Measurements from ENCODE around the gene COL18A1. TPM values are rescaled to one million over a fixed set of nuclear protein-coding genes. Genes with fewer than 3 reads are reported as not detected.
"Not testable (repeated sequence)": the region's sequence is repeated elsewhere in the genome, so short reads cannot be mapped to it uniquely, and the experiment has no call there.

The COL18A1 gene
- 15.4 TPM for total RNA-seq

DNA sequence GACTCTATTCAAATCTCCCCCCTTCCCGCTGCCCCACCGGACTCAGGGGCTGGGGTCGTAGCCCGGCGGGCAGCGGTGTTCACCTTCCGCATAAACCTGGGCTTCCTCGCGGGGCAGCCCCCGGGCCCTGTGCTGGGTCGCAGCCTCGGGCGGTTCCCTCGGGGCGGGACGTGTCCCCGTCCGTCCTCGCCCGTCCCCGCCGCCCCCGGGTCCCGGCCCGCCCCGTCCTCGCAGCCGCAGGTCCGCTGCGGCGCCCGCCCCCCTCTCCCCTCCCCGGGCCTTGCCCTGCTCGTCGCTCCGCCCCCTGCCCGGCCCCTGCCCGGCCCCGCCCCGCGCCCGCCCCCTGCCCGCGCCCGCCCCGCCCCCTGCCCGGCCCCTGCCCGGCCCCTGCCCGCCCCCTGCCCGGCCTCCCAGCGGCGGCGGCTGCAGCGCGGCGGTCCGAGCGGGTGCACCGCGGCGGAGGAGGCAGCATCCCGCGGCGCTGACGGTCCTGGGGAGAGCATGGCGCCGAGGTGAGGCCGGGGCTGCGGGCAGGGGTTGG, at the start of gene COL18A1:
TSS of gene COL18A1 (plus strand) at position 436 of the 541 bp plus-strand sequence. CDS start at position 502, 66 bp downstream.
- DNase-seq: no peak

DNA sequence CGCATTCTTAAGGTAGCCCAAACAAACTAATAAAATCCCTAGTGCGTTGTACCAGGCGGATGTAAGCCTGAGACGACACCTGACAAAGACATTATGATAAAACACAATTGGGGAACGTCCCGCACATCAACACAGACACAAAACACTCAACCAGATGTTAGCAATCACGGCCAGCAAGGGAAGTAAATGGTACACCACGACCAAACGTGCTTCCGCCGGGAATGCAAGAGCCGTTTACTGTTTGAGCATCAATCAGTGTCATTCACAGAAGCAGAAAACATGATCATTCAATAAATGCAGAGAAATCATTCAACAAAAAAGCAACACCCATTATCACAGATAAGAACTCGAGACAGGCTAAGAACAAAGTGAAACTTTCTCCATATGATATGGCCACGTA, 49.4 kb upstream of the COL18A1 start:
- no peak for DNase-seq

- DNase-seq: no peak
Measured at GRCh38 chr21:45356251-45356650, 48.7 kb upstream of the COL18A1 start.

DNA sequence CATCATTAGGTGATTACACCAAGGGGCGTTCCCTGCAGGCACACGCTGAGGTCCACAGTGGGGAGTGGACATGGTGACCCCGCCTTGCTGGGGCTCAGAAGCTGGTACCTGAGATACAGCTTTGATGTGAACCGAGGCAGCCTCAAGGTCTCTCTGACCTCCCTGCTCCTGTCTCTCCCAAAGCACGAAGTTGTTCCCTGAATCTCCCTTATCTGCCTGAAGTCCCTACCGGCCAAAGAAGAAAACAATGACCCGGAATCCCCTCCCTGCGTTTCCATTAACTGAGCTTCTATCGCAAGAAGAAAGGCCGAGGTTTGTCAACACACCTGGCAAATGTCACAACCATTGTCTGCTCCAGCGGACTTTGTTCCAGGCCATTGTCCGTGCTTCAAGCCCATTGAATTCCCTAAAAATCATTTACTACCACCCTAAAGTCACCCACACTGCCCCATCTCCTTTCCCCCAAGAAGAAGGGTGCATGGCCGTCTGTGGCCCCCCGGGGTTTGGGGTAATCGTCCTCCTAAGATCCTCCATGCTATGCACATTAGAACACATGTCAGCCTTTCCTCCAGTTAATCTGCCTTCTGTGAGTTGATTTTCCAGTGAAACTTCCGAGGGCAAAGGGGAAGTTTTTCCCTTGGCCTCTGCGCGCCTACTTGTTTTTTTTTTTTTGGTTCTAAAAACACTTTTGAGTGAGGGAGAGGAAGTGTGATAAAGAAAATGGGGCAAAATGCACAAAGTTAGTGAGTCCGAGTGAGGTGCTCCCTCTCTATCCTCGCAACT, 48.1 kb upstream of the COL18A1 start:
- no peak for DNase-seq

DNA sequence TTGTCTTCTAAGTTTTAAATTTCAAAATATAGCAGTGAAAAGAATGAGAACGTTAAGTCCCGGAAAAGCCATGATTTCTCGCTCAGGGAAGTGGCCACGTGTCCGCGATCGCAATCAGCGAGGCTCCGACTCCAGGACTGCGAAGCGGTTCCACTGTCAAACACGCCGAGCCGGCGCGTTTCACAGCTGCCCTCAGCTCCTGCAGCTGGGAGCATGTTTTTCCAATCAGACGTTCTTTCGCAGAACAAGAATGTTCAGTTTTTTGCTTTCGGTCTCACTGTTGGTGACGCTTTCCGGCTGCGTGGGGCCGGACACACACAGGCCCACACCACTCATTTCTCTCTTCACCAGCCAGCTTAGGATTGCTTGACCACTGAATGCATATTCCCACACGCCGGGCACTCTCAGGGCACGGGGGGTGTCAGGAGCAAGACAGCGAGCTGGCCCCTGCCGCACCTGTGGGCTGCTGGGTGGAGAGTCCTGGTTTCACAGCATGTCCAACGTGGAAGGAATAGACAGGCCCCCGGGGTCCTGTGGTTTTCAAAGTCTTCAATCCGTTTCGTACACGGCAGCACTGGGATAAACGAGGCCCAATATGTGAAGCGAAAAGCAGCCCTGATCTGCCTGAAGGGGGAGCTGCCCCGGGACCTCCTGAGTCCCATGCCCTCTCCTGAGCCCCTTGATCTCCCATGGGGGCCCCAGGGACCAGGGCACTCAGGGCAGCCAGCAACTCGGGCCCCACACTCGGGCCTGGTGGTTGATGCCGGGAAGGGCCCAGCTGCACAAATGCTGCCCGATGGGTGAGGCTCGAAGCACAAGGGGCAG, 47.3 kb upstream of the COL18A1 start:
- no peak for DNase-seq

DNA sequence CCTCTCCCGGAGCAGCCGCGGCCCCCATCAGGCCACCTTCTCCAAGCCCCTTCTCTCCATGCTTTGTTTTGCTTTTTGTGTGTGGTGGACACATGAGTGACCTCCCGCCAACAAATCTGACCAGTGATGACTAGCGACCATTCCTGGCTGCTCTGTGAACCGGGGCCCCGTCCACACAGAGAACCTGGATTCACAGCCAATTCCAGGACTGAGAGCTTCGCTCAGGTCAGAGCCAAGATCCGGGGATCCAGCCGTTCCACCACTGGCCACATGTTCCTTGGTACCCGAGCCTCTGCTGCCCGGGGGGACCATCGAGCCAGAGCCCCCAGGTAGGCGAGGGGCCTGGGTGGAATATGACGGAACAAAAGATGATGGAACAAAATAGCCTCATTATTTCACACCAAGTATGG, 46.7 kb upstream of the COL18A1 start:
- DNase-seq: no peak

DNA sequence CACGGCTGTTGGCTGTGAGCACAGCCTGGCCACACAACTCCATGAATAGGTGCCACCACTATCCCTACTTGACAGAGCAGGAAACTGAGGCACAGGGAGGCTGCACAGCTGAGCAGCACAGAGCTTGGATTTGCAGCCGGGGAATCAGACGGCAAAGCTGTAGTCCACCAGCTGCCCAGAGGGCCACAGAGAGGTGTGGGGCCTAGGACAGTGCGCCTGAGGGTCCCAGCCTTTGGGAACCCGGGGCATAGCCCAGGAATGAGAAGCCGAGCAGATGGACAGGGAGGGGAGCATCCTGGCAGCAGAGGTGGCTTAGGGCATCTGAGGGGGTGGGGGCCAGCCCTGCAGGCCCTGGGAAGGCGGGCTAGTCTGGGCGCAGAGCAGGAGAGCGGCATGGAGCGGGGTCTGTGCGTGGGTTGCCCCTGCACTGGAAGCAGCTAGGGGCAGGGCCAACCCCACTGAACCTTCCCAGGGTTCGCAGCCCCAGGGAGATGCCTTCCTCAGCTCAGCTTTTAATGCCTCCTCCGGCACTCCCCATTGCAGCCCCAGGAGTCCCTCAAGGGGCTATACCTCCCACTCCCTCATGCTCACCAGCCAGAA, 46.2 kb upstream of the COL18A1 start:
- DNase-seq: no peak

- no peak for DNase-seq
Measured at GRCh38 chr21:45359451-45360217, 45.3 kb upstream of the COL18A1 start.

- no peak for DNase-seq
Measured at GRCh38 chr21:45361033-45361997, 43.6 kb upstream of the COL18A1 start.

- no peak for DNase-seq
Measured at GRCh38 chr21:45362077-45362747, 42.8 kb upstream of the COL18A1 start.

DNA sequence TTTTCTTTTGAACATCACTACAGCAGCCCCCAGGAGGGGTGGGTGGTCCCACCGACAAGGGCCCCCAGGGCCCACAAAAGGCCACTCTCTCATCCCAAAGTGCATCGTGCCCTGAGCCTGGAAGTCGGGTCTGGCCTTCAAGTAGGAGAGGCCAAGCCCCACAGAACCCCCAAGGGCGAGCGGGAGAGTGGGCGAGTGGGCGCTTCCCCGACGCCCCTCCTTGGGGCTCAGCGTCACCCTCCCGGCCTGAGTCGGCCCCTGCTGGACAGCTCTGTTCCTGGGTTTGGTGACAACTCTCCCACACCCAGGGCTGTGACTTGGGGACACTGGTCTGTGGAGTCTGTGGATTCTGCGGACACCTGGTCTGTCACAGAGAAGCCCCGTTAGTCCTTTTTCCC, 42.2 kb upstream of the COL18A1 start:
- no peak for DNase-seq

GRCh38 chr21:45363272-45363671, 41.7 kb upstream of the COL18A1 start:
- not testable (repeated sequence) for DNase-seq

- DNase-seq: peak; percentile 67
Measured at GRCh38 chr21:45363921-45364467, 41.0 kb upstream of the COL18A1 start.

GRCh38 chr21:45364468-45365185, 40.3 kb upstream of the COL18A1 start:
- DNase-seq: no peak

DNA sequence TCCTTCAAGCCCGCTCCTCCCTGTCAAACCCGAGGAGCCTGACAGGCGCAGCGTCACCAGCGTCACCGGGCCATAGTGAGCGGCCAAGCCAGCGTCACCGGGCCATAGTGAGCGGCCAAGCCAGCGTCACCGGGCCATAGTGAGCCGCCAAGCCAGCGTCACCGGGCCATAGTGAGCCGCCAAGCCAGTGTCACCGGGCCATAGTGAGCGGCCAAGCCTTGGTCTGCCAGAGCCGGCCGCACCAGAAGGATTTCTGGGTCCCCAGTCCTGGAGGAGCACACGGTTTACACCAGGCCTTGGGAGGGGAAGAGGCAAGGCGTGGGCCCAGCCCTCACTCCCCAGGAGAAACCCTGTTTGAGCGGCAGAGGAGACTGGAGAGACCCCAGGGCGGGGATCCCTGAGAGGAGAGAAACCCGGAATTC, 39.8 kb upstream of the COL18A1 start:
- DNase-seq: no peak

DNA sequence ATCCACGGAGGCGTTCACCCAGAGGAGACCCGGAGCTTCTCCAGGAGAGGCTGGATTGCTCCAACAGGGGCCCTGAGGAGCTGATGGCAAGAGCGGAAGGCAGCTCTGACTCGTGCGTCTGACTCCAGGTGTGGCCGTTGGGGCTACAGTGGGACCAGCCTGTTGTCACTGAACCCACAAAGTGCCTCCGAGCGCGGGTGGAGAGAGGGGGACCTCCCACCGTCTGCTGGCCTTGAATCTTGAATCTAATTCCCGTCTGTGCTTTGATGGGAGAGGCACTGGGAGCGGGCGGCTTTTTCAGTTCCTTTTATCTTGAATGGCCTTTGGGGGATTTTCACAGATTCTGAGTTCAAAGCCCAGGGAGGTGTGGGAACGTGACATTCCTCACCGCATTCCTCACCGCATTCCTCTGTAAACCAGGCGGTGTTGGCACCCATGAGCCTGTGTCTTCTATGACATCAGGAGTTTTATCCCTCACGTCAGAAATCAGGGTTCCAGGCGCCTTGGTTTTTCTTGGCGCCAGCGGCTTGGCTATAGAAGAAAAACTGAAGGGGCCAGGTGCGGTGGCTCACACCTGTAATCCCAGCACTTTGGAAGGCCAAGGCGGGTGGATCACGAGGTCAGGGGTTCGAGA, 39.2 kb upstream of the COL18A1 start:
- no peak for DNase-seq

DNA sequence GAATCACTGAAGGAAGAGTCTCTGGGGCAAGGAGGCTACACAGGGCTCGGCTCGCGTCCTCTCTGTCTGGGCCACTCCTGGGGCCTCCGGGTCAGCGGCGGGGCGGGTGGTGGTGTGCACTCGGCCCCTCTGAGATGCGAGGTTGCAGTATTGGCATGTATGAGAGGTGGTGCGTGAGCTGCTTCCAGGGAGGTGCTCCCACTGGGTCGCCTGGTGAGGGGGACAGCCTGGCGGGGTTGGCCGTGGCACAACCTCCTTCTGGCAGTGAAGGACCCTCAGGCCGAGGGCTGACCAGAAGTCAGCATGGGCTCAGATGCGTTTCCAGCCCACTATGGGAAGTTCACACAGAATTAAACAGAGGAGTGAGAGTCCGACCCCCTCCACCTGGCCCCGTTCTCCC, 38.5 kb upstream of the COL18A1 start:
- DNase-seq: no peak

GRCh38 chr21:45366931-45367401, 38.0 kb upstream of the COL18A1 start:
- DNase-seq: no peak
